Subcutaneous abdominal adipose tissue (tissue), 5 donors: Measurements from ENCODE around the gene FAM3A.

Experiments
- H3K27ac ChIP-seq: one replicate; pipeline ENCODE4 v1.7.0; 2013; ENCODE audit warnings: low read depth, mild to moderate bottlenecking, inconsistent platforms, low read length, moderate library complexity
- H3K27me3 ChIP-seq, 5 donors: one replicate each; pipeline ENCODE4 v1.7.0; 2013; ENCODE audit warnings: low read length in 5 of 5, inconsistent platforms in 1 of 5; ENCODE audit not compliant: control insufficient read depth in 5 of 5, insufficient read depth in 4 of 5
- H3K36me3 ChIP-seq, 5 donors: one replicate each; pipeline ENCODE4 v1.7.0; 2013; ENCODE audit warnings: low read length in 5 of 5; ENCODE audit not compliant: control insufficient read depth in 5 of 5, insufficient read depth in 5 of 5
- H3K4me1 ChIP-seq, 5 donors: one replicate each; pipeline ENCODE4 v1.7.0; 2013; ENCODE audit warnings: low read length in 5 of 5, mild to moderate bottlenecking in 3 of 5, moderate library complexity in 1 of 5; ENCODE audit not compliant: control insufficient read depth in 5 of 5, insufficient read depth in 5 of 5
- H3K4me3 ChIP-seq, 5 donors: one replicate each; pipeline ENCODE4 v1.7.0; 2013; ENCODE audit warnings: low read length in 5 of 5, low read depth in 1 of 5
- H3K9ac ChIP-seq, 5 donors: one replicate each; pipeline ENCODE4 v1.7.0; 2013; ENCODE audit warnings: low read length in 5 of 5, mild to moderate bottlenecking in 4 of 5, moderate library complexity in 3 of 5
- H3K9me3 ChIP-seq, 5 donors: one replicate each; pipeline ENCODE4 v1.7.0; 2013; ENCODE audit warnings: low read length in 5 of 5; ENCODE audit not compliant: control insufficient read depth in 5 of 5
- donor health status: healthy.
- donor health status: healthy.
- donor health status: healthy.
- donor health status: healthy.
- donor health status: healthy.

FAM3A gene

DNA sequence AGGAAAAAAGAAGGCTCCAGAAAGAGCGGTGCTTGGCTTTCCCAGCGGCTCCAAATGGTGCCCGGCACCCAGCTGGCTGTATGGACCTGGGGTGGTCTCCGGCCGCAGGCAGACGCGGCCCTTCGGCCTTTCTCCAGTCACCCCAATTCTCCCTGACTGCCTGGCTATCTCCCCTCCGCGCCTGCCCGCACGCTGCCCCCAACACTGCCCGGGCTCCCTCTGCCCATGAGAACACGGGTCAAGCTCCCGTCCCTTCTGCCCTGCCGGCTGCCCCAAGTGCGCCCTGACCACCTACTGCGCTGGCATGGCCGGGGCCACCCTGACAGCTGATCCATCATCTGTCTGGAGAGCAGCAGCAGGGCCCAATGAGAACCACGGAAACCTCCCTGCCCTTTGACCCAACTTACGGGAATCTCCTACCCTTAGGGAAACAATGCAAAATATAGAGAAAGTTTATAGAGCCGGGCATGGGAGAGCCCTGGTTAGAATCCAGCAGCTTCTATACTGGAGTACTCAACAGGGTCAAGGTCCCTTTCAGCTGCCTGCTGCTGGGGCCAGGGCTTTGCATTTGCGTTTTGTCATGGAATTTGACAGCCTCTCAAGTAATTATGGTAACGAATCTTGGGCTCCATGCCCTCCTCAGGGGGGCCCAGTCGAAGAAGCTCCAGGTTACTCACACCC, 1.2 kb upstream of the FAM3A start:
- H3K27ac ChIP-seq: peak overlapping the region; percentile 86
- H3K27me3 ChIP-seq: peaks cover 0 to 12% (median 0%) of the 10 kb centered on the region in 5 donors
- H3K9ac ChIP-seq: peak overlapping the region in 2 of 5 donors; percentile 26
- no peaks in the 10 kb centered on the region for H3K36me3 ChIP-seq
- H3K4me1 ChIP-seq: peaks cover 0 to 25% (median 21%) of the 10 kb centered on the region in 5 donors
- H3K4me3 ChIP-seq: peak overlapping the region in 4 of 5 donors; percentile 35 to 69 (median 62)
- no peaks in the 10 kb centered on the region for H3K9me3 ChIP-seq

DNA sequence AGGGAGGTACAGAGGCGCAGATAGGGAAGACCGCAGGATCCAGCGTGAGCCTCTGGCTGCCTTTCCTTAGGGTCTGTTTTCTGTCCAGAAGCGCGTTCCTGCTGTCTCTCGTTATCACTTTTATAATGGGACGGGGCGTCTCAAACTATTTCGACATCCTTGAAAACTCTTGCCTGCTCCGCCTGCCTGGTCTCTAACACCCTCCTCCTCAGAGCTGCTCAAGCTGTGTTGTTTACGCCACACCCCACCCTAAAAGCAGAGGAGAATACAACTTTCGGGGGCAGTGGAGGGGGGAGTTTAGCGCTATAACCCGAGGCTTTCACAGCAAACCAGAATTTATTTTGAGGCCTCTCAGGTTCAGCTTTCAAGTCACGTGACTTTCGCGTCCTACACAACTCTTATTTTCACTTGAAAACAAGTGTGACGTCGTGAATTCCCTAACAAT, 646 bp upstream of the FAM3A start:
- no peaks in the 10 kb centered on the region for H3K36me3 ChIP-seq
- H3K9me3 ChIP-seq: no peaks in the 10 kb centered on the region
- peak overlapping the region in 4 of 5 donors; percentile 26 to 77 (median 56) for H3K9ac ChIP-seq
- H3K27ac ChIP-seq: peak overlapping the region; percentile 86
- H3K4me1 ChIP-seq: peaks cover 0 to 25% (median 21%) of the 10 kb centered on the region in 5 donors
- peaks cover 0 to 12% (median 2%) of the 10 kb centered on the region in 5 donors for H3K27me3 ChIP-seq
- H3K4me3 ChIP-seq: peak overlapping the region; percentile 35 to 82 (median 64)

GRCh38 chrX:154515090-154515965, 704 bp downstream of the FAM3A start:
- Histone ChIP-seq H3K9ac (peak overlapping the region in 4 of 5 donors; percentile 69 to 80 (median 78)), H3K36me3 (no peaks in the 10 kb centered on the region), H3K4me1 (peaks cover 0 to 25% (median 21%) of the 10 kb centered on the region in 5 donors), H3K4me3 (peak overlapping the region; percentile 63 to 69 (median 66)), H3K27me3 (peaks cover 0 to 12% (median 2%) of the 10 kb centered on the region in 5 donors), H3K9me3 (no peaks in the 10 kb centered on the region), H3K27ac (peak overlapping the region; percentile 74)

DNA sequence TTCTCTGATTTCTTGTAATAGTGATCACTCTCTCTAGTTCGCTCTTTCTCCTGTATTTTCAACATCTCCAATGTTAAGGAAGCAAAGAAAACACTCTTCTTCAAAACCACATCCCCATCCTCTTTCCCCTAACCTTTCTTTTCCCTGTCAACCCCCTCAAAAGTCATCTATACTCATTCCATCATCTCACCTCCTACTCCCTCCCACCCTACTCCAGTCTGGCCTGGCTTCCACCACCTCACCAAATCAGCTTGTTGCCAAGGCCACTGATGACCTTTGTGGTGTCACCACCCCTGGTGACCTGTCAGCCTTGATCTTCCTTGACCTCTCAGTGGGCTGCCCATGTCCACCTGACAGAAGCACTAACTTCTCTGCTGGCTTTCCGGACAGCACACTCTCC, 2.3 kb downstream of the FAM3A start:
- peaks cover 0 to 14% (median 2%) of the 10 kb centered on the region in 5 donors for H3K27me3 ChIP-seq
- peaks cover 0 to 25% (median 21%) of the 10 kb centered on the region in 5 donors for H3K4me1 ChIP-seq
- no peak overlapping the region for H3K27ac ChIP-seq
- H3K9ac ChIP-seq: no peak overlapping the region
- H3K4me3 ChIP-seq: no peak overlapping the region
- peaks cover 5 to 13% (median 6%) of the 10 kb centered on the region in 5 donors for H3K9me3 ChIP-seq
- H3K36me3 ChIP-seq: peaks cover 0 to 9% (median 3%) of the 10 kb centered on the region in 5 donors

DNA sequence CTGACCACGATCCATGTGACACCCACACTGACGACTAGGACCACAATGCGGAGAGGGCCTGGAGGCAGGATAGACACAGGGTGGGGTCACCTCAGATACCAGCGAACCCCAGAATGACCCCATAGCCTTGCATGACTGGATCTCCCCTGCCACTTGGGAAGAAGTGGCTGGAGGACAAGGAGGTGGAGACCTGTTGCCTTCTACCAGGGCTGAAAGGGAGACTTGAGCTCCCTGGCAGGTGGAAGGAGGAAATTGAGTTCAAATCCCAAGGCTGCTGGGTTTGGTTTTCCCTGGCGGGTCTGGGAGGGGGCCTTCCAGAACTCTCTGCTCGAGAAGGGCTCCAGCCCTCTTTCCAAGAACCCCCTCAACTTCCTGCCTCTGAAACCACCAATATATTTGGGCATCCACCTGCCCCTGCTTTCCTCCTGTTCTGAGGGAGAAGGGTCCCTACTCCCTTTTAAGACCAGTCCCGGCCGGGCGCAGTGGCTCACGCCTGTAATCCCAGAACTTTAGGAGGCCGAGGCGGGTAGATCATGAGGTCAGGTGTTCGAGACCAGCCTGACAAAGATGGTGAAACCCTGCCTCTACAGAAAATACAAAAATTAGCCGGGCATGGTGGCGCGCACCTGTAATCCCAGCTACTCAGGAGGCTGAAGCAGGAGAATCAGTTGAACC, 3.0 kb downstream of the FAM3A start:
- H3K9ac ChIP-seq: no peak overlapping the region
- H3K36me3 ChIP-seq: peaks cover 0 to 12% (median 6%) of the 10 kb centered on the region in 5 donors
- peaks cover 0 to 25% (median 21%) of the 10 kb centered on the region in 5 donors for H3K4me1 ChIP-seq
- H3K27me3 ChIP-seq: peaks cover 0 to 15% (median 4%) of the 10 kb centered on the region in 5 donors
- H3K27ac ChIP-seq: no peak overlapping the region
- peaks cover 5 to 14% (median 8%) of the 10 kb centered on the region in 5 donors for H3K9me3 ChIP-seq
- no peak overlapping the region for H3K4me3 ChIP-seq

DNA sequence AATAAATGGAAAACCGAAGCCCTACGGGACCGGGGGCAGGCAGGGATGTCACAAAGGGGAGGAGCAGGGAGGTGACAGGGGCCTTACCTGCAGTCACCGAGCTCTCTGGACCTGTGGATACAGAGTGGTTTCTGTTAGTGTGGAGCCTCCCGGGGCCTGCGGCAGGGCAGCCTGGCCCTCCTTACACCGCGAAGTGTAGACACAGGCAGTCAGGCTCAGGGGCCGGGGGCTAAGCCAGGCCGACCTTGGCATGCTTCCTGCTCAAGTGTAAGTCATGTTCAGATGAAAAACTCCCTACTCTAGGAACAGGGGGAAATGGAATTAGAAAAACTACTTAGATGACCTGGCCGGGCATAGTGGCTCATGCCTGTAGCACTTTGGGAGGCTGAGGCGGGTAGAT, 4.3 kb downstream of the FAM3A start:
- H3K27me3 ChIP-seq: peaks cover 0 to 13% (median 7%) of the 10 kb centered on the region in 5 donors
- peaks cover 5 to 14% (median 8%) of the 10 kb centered on the region in 5 donors for H3K9me3 ChIP-seq
- H3K36me3 ChIP-seq: peaks cover 0 to 21% (median 12%) of the 10 kb centered on the region in 5 donors
- H3K27ac ChIP-seq: no peak overlapping the region
- H3K9ac ChIP-seq: no peak overlapping the region
- H3K4me1 ChIP-seq: peaks cover 0 to 14% (median 9%) of the 10 kb centered on the region in 5 donors
- H3K4me3 ChIP-seq: no peak overlapping the region

- peaks cover 5 to 14% (median 8%) of the 10 kb centered on the region in 5 donors for H3K9me3 ChIP-seq
- no peak overlapping the region for H3K9ac ChIP-seq
- H3K36me3 ChIP-seq: peaks cover 0 to 33% (median 18%) of the 10 kb centered on the region in 5 donors
- H3K27me3 ChIP-seq: peaks cover 0 to 13% (median 9%) of the 10 kb centered on the region in 5 donors
- no peak overlapping the region for H3K27ac ChIP-seq
- H3K4me1 ChIP-seq: peaks cover 0 to 15% (median 8%) of the 10 kb centered on the region in 5 donors
- H3K4me3 ChIP-seq: no peak overlapping the region
These were observed 6.6 kb downstream of the FAM3A start for GRCh38 chrX:154509455-154509854.

DNA sequence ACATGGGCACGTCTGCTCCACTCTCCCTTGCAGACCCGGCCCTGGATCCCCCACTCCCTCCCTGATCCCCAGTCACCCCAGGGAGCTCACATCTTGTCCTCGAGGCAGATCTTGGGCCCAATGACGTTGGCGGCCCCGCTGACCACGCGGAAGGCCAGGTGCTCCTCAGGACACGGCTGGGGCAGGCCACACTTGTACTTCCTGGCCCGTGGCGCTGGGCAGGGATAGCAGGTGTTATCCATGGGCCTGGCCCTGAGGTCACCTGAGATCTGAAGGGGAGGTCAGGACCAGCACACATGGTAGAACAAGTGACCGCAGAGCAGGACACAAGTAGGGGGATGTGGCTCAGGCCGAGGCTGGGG, 7.7 kb downstream of the FAM3A start:
- no peak overlapping the region for H3K9ac ChIP-seq
- H3K36me3 ChIP-seq: peaks cover 0 to 33% (median 18%) of the 10 kb centered on the region in 5 donors
- no peak overlapping the region for H3K4me3 ChIP-seq
- peaks cover 0 to 15% (median 8%) of the 10 kb centered on the region in 5 donors for H3K4me1 ChIP-seq
- peaks cover 5 to 14% (median 8%) of the 10 kb centered on the region in 5 donors for H3K9me3 ChIP-seq
- peaks cover 0 to 13% (median 9%) of the 10 kb centered on the region in 5 donors for H3K27me3 ChIP-seq
- no peak overlapping the region for H3K27ac ChIP-seq

- H3K9me3 ChIP-seq: peaks cover 5 to 14% (median 8%) of the 10 kb centered on the region in 5 donors
- H3K27ac ChIP-seq: no peak overlapping the region
- peaks cover 0 to 15% (median 8%) of the 10 kb centered on the region in 5 donors for H3K4me1 ChIP-seq
- H3K27me3 ChIP-seq: peaks cover 0 to 13% (median 9%) of the 10 kb centered on the region in 5 donors
- H3K36me3 ChIP-seq: peaks cover 0 to 33% (median 18%) of the 10 kb centered on the region in 5 donors
- no peak overlapping the region for H3K4me3 ChIP-seq
- H3K9ac ChIP-seq: no peak overlapping the region
These were observed 8.2 kb downstream of the FAM3A start for GRCh38 chrX:154507673-154508383.
